Measurements from ENCODE around the gene QPRT.

DNA sequence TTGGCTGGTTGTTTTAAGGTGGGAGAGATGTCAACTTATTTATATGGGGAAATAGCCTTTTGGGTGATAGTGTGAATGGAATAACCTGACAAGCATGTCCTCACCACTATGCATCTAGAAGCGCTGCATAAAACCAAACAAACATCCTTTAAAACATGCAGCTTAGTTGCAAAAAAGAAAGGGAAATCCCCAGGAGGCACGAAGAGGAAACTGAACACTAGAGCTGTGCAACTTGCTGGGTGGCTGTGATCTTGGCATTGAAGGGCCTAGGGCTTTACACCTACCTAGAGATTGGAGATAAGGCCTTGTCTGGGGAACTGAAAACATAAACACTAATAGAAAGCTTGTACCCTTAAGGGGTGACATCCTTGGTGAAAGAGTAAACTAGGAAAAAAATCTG lies 59.5 kb downstream of the QPRT start:
- TF ChIP-seq IKZF4 (CRISPR knock-in tag; IDR thresholded peaks at IDR 0.05; ENCODE audit: borderline replicate concordance, low read depth, not compliant biosample characterization) (no peak), NR3C1 (CRISPR knock-in tag; IDR thresholded peaks at IDR 0.05) (no peak), NCOR1 (IDR thresholded peaks at IDR 0.05; ENCODE audit: borderline replicate concordance, low read length) (no peak), ZNF317 (CRISPR knock-in tag; IDR thresholded peaks at IDR 0.05) (no peak), ZNF3 (CRISPR knock-in tag; IDR thresholded peaks at IDR 0.05) (no peak), ZNF674 (CRISPR knock-in tag; IDR thresholded peaks at IDR 0.05; ENCODE audit: low read depth) (no peak), ZFP62 (CRISPR knock-in tag; IDR thresholded peaks at IDR 0.05) (no peak), POLR2AphosphoS5 (IDR thresholded peaks at IDR 0.05; ENCODE audit: low read depth, low read length) (no peak), KDM1A (CRISPR knock-in tag; IDR thresholded peaks at IDR 0.05) (no peak), TBP (CRISPR knock-in tag; IDR thresholded peaks at IDR 0.05) (no peak), ARNT2 (CRISPR knock-in tag; IDR thresholded peaks at IDR 0.05; ENCODE audit: low read depth) (no peak)
- TF ChIP-seq, protein P1, sequence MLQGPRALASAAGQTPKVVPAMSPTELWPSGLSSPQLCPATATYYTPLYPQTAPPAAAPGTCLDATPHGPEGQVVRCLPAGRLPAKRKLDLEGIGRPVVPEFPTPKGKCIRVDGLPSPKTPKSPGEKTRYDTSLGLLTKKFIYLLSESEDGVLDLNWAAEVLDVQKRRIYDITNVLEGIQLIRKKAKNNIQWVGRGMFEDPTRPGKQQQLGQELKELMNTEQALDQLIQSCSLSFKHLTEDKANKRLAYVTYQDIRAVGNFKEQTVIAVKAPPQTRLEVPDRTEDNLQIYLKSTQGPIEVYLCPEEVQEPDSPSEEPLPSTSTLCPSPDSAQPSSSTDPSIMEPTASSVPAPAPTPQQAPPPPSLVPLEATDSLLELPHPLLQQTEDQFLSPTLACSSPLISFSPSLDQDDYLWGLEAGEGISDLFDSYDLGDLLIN (CRISPR knock-in tag; IDR thresholded peaks at IDR 0.05; ENCODE audit: borderline replicate concordance), result no peak
- TF ChIP-seq, protein P2, sequence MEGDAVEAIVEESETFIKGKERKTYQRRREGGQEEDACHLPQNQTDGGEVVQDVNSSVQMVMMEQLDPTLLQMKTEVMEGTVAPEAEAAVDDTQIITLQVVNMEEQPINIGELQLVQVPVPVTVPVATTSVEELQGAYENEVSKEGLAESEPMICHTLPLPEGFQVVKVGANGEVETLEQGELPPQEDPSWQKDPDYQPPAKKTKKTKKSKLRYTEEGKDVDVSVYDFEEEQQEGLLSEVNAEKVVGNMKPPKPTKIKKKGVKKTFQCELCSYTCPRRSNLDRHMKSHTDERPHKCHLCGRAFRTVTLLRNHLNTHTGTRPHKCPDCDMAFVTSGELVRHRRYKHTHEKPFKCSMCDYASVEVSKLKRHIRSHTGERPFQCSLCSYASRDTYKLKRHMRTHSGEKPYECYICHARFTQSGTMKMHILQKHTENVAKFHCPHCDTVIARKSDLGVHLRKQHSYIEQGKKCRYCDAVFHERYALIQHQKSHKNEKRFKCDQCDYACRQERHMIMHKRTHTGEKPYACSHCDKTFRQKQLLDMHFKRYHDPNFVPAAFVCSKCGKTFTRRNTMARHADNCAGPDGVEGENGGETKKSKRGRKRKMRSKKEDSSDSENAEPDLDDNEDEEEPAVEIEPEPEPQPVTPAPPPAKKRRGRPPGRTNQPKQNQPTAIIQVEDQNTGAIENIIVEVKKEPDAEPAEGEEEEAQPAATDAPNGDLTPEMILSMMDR (CRISPR knock-in tag; IDR thresholded peaks at IDR 0.05), result no peak
- TF ChIP-seq, protein P3, sequence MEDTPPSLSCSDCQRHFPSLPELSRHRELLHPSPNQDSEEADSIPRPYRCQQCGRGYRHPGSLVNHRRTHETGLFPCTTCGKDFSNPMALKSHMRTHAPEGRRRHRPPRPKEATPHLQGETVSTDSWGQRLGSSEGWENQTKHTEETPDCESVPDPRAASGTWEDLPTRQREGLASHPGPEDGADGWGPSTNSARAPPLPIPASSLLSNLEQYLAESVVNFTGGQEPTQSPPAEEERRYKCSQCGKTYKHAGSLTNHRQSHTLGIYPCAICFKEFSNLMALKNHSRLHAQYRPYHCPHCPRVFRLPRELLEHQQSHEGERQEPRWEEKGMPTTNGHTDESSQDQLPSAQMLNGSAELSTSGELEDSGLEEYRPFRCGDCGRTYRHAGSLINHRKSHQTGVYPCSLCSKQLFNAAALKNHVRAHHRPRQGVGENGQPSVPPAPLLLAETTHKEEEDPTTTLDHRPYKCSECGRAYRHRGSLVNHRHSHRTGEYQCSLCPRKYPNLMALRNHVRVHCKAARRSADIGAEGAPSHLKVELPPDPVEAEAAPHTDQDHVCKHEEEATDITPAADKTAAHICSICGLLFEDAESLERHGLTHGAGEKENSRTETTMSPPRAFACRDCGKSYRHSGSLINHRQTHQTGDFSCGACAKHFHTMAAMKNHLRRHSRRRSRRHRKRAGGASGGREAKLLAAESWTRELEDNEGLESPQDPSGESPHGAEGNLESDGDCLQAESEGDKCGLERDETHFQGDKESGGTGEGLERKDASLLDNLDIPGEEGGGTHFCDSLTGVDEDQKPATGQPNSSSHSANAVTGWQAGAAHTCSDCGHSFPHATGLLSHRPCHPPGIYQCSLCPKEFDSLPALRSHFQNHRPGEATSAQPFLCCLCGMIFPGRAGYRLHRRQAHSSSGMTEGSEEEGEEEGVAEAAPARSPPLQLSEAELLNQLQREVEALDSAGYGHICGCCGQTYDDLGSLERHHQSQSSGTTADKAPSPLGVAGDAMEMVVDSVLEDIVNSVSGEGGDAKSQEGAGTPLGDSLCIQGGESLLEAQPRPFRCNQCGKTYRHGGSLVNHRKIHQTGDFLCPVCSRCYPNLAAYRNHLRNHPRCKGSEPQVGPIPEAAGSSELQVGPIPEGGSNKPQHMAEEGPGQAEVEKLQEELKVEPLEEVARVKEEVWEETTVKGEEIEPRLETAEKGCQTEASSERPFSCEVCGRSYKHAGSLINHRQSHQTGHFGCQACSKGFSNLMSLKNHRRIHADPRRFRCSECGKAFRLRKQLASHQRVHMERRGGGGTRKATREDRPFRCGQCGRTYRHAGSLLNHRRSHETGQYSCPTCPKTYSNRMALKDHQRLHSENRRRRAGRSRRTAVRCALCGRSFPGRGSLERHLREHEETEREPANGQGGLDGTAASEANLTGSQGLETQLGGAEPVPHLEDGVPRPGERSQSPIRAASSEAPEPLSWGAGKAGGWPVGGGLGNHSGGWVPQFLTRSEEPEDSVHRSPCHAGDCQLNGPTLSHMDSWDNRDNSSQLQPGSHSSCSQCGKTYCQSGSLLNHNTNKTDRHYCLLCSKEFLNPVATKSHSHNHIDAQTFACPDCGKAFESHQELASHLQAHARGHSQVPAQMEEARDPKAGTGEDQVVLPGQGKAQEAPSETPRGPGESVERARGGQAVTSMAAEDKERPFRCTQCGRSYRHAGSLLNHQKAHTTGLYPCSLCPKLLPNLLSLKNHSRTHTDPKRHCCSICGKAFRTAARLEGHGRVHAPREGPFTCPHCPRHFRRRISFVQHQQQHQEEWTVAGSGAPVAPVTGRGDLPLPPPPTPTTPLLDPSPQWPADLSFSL (CRISPR knock-in tag; IDR thresholded peaks at IDR 0.05), result no peak
